B cell (primary cell): ENCODE measurements around the gene NET1. TPM values are rescaled to one million over a fixed set of nuclear protein-coding genes. Genes with fewer than 3 reads are reported as not detected.

ENCODE experiments used
- ATAC-seq: fragments of 200-7000 bp; cut with Tn5 transposase; one replicate; pipeline ENCODE4 v1.10.0; 2021; ENCODE audit warnings: low read depth, mild to moderate bottlenecking, moderate number of reproducible peaks, moderate library complexity
- CTCF ChIA-PET: fragments of 350-600 bp; sonication (Branson Sonifier 250); formaldehyde crosslinking; loops from one replicate; lab custom pipeline; 2021; ENCODE audit warnings: antibody characterized with exemption, inconsistent platforms; lab: Charles Lee
- POLR2A ChIA-PET: fragments of 350-600 bp; sonication (Branson Sonifier 250); formaldehyde crosslinking; loops from one replicate; lab custom pipeline; 2021; ENCODE audit warnings: antibody characterized with exemption; lab: Charles Lee
- DNase-seq: peaks from one replicate; pipeline ENCODE4 v3.0.0; 2013
- H2AFZ ChIP-seq: 2 replicates; pipeline ENCODE4 v1.6.1; 2012; ENCODE audit warnings: mild to moderate bottlenecking, low read depth, low read length; ENCODE audit not compliant: insufficient read depth, poor library complexity, severe bottlenecking
- H3K27ac ChIP-seq, 2 donors: 1 replicate in 1 of 2; 2 replicates in 1 of 2; pipeline ENCODE4 v1.5.1; 2012 to 2013; ENCODE audit warnings: low read length in 2 of 2, mild to moderate bottlenecking in 2 of 2, moderate library complexity in 1 of 2
- H3K27me3 ChIP-seq, 4 experiments: fragments of 200-600 bp in 1 of 4; sonication (generic) in 1 of 4; replicated peaks in 1 of 4; 1 replicate in 2 of 4; 2 replicates in 2 of 4; pipeline versions ENCODE4 v1.6.1 to v1.7.0; 2013 to 2016; ENCODE audit warnings: low read length in 3 of 4, mild to moderate bottlenecking in 2 of 4, mixed read lengths in 1 of 4, moderate library complexity in 1 of 4; ENCODE audit not compliant: insufficient read depth in 4 of 4, control insufficient read depth in 3 of 4; ENCODE audit errors: control extremely low read depth in 1 of 4
- H3K36me3 ChIP-seq, 2 experiments: replicated peaks in 1 of 2; 1 replicate in 1 of 2; 2 replicates in 1 of 2; pipeline versions ENCODE4 v1.6.1 to v1.7.1; 2013; ENCODE audit warnings: low read length in 1 of 2; ENCODE audit not compliant: insufficient read depth in 2 of 2, control insufficient read depth in 1 of 2; ENCODE audit errors: control extremely low read depth in 1 of 2, extremely low read depth in 1 of 2
- H3K4me1 ChIP-seq, 2 donors: fragments of 200-600 bp in 1 of 2; sonication (generic) in 1 of 2; 1 replicate in 1 of 2; 2 replicates in 1 of 2; pipeline versions ENCODE4 v1.5.1 to v1.6.1; 2013 to 2017; ENCODE audit warnings: low read length in 2 of 2; ENCODE audit not compliant: control insufficient read depth in 2 of 2, insufficient read depth in 2 of 2
- H3K4me2 ChIP-seq: replicated peaks from 2 replicates; pipeline ENCODE3; 2012; ENCODE audit warnings: mild to moderate bottlenecking, low read depth, low read length; ENCODE audit not compliant: poor library complexity, severe bottlenecking
- H3K4me3 ChIP-seq, 5 experiments: fragments of 200-600 bp in 1 of 5; sonication (generic) in 1 of 5; 1 replicate in 3 of 5; 2 replicates in 2 of 5; pipeline versions ENCODE4 v1.5.1 to v1.7.0; 2011 to 2016; ENCODE audit warnings: low read length in 4 of 5, mild to moderate bottlenecking in 4 of 5, low read depth in 2 of 5, control low read depth in 1 of 5, moderate library complexity in 1 of 5; ENCODE audit not compliant: insufficient read depth in 1 of 5; ENCODE audit errors: control extremely low read depth in 1 of 5, extremely low read depth in 1 of 5
- H3K79me2 ChIP-seq: fragments of 200-600 bp; sonication (generic); one replicate; pipeline ENCODE4 v1.6.0; 2016; ENCODE audit warnings: low read length; ENCODE audit not compliant: control insufficient read depth, insufficient read depth
- H3K9ac ChIP-seq: fragments of 200-600 bp; sonication (generic); 2 replicates; pipeline ENCODE4 v1.6.1; 2017; ENCODE audit warnings: mild to moderate bottlenecking, low read length, moderate library complexity
- H3K9me3 ChIP-seq, 3 donors: one replicate each; pipeline versions ENCODE4 v1.6.1 to v1.7.1; 2013; ENCODE audit warnings: low read length in 2 of 3; ENCODE audit not compliant: control insufficient read depth in 2 of 3, insufficient read depth in 1 of 3; ENCODE audit errors: control extremely low read depth in 1 of 3
- H4K20me1 ChIP-seq: 2 replicates; pipeline ENCODE4 v1.6.0; 2012; ENCODE audit warnings: mild to moderate bottlenecking, low read length; ENCODE audit not compliant: insufficient read depth, control insufficient read depth, poor library complexity, severe bottlenecking
- H3K27ac Mint-ChIP-seq: one replicate; pipeline ENCODE4 v1.8.0; 2021; ENCODE audit warnings: mixed read lengths
- H3K27me3 Mint-ChIP-seq: one replicate; pipeline ENCODE4 v1.8.0; 2021; ENCODE audit warnings: mixed read lengths
- H3K4me1 Mint-ChIP-seq: one replicate; pipeline ENCODE4 v1.8.0; 2021; ENCODE audit warnings: mixed read lengths
- H3K4me3 Mint-ChIP-seq: one replicate; pipeline ENCODE4 v1.8.0; 2021; ENCODE audit warnings: mixed read lengths
- H3K9me3 Mint-ChIP-seq: one replicate; pipeline ENCODE4 v1.8.0; 2022; ENCODE audit warnings: mixed read lengths; ENCODE audit not compliant: insufficient read depth
- EZH2 ChIP-seq: IDR thresholded peaks from 2 replicates; pipeline ENCODE4 v1.6.1; 2012; ENCODE audit warnings: borderline replicate concordance, low read depth, mild to moderate bottlenecking, moderate library complexity, low read length; ENCODE audit not compliant: insufficient read depth, poor library complexity, severe bottlenecking
- WGBS: methylation state at CpG from one replicate; pipeline ENCODE4 v1.1.5; 2013; ENCODE audit warnings: missing lambda C conversion rate; ENCODE audit not compliant: insufficient coverage; 5-methylcytosine and 5-hydroxymethylcytosine counted together
- intact Hi-C: fragments of 100-400 bp; cut with micrococcal nuclease; formaldehyde crosslinking; loops from one replicate; pipeline ENCODE4 v1.10.0; 2022
- polyA plus RNA-seq: library from polyadenylated mRNA; depleted of rRNA; stranded (reverse); fragments of >200 nt; gene quantifications from 2 replicates; pipeline ENCODE4 v1.2.3, GENCODE V29; 2012
- total RNA-seq, 2 donors: library from RNA; stranded (reverse); fragments of 120-200 nt in 1 of 2; gene quantifications; 1 replicate in 1 of 2; 2 replicates in 1 of 2; pipeline versions ENCODE4 v1.2.3 to v1.2.4, GENCODE V29; 2013 to 2022
- TF ChIP-seq, protein P1 (sequence below): fragments of 200-600 bp; IDR thresholded peaks from one replicate; pipeline ENCODE4 v1.8.0; 2022; ENCODE audit warnings: antibody characterized with exemption, mild to moderate bottlenecking

NET1 gene
- total and polyA plus RNA-seq, 2 donors (not counting 1 experiment from before 2014, with no cell fraction given) = 3.5 to 6.4 TPM

DNA sequence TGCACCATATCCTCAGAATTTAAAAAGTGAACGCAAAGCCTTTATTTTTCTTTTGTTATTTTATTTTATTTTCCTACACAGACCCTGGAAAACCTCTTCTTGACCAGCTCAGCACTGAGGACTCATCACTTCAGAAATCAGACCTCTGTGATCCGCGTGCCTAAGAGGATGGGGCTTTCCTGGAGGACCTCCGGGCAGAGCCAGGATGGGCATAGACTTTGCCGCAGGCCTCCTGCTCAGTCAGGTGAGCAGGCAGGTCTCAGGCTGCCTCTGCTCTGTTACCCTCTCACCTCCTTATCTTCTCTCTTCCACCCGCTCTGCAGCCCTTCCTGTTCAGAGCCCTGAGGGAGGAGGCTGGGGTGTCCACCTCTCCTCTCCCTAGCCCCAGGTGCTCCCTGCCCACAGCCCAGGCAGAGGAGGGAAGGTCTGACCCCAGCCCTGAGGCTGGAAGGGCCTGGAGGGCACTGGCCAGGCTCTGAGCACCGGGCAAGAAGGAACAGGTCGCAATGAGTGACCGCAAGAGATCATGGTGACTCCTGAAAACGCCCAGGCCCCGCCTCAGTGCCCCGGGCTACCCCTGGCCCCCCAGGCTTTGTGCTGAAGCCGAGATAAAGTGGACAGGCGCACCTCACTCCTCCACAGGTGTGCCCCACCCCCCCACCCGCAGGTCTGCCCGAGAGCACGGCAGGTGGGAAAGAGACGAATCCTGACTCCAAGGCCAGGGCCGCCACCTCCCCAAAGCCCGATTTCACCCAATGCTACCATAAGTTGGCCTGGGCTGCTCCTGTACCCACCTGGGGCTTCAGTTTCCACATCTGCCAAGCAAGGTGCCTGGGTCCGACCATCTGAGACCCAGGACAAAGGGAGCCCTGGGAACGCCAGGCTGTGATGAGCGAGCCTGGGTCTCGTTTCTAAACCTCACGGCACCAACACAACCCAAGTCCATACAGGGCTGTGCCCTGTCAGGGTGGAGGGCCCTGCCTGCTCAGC is 84.2 kb downstream of the NET1 start:
- H3K27ac Mint-ChIP-seq = no peak overlapping the region
- Histone ChIP-seq H3K36me3 (no peaks in the 10 kb centered on the region), H3K27ac (no peak overlapping the region), H3K9me3 (peaks cover 0 to 13% (median 2%) of the 10 kb centered on the region in 3 donors), H3K9ac (no peak overlapping the region), H3K4me2 (no peak overlapping the region), H3K27me3 (peaks cover 0 to 2% (median 0%) of the 10 kb centered on the region in 4 experiments), H3K4me3 (no peak overlapping the region), H3K79me2 (no peaks in the 10 kb centered on the region), H4K20me1 (no peaks in the 10 kb centered on the region), H3K4me1 (peaks cover 0 to under 1% of the 10 kb centered on the region in 2 donors), H2AFZ (no peak overlapping the region)
- H3K4me1 Mint-ChIP-seq = no peaks in the 10 kb centered on the region
- TF ChIP-seq EZH2 = no peak
- TF ChIP-seq, protein P1, sequence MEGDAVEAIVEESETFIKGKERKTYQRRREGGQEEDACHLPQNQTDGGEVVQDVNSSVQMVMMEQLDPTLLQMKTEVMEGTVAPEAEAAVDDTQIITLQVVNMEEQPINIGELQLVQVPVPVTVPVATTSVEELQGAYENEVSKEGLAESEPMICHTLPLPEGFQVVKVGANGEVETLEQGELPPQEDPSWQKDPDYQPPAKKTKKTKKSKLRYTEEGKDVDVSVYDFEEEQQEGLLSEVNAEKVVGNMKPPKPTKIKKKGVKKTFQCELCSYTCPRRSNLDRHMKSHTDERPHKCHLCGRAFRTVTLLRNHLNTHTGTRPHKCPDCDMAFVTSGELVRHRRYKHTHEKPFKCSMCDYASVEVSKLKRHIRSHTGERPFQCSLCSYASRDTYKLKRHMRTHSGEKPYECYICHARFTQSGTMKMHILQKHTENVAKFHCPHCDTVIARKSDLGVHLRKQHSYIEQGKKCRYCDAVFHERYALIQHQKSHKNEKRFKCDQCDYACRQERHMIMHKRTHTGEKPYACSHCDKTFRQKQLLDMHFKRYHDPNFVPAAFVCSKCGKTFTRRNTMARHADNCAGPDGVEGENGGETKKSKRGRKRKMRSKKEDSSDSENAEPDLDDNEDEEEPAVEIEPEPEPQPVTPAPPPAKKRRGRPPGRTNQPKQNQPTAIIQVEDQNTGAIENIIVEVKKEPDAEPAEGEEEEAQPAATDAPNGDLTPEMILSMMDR = no peak
- ChIA-PET CTCF (interaction anchor here (0.7 kb wide), 1 partner anchor 18 kb away, joined by 3 read pairs; no protein-coding TSS in a partner anchor), POLR2A (no interaction called here)
- peaks cover 3% of the 10 kb centered on the region for H3K9me3 Mint-ChIP-seq
- no peak for ATAC-seq
- intact Hi-C loops = no loop called here
- H3K4me3 Mint-ChIP-seq = no peak overlapping the region
- DNase-seq = no peak
- 98% methylated on average over 22 of the region's 25 CpGs for WGBS
- peaks cover 2% of the 10 kb centered on the region for H3K27me3 Mint-ChIP-seq

DNA sequence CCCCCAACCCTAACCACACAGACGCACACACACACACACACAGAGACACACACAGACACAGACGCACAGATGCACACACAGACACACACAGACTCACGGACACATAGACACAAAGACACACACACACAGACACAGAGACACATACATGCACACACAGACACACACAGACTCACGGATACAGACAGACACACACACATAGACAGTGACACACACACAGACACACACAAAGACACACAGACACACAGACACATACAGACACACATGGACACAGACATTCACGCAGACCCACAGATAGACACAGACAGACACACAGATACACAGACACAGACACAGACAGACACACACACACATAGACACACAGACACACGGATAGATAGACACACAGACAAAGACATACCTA is 84.9 kb downstream of the NET1 start:
- no peak overlapping the region for H3K27ac Mint-ChIP-seq
- H3K9me3 Mint-ChIP-seq = peaks cover 3% of the 10 kb centered on the region
- no peak overlapping the region for H3K4me3 Mint-ChIP-seq
- H3K4me1 Mint-ChIP-seq = no peaks in the 10 kb centered on the region
- DNase-seq = no peak
- POLR2A ChIA-PET = no interaction called here
- peaks cover 0 to 9% (median 2%) of the 10 kb centered on the region in 3 donors for H3K9me3 ChIP-seq
- no peaks in the 10 kb centered on the region for H3K79me2 ChIP-seq
- no peaks in the 10 kb centered on the region for H3K4me1 ChIP-seq
- CTCF ChIA-PET = no interaction called here
- no peak overlapping the region for H3K9ac ChIP-seq
- intact Hi-C loops = no loop called here
- TF ChIP-seq, protein P1 = no peak
- TF ChIP-seq EZH2 = no peak
- no peaks in the 10 kb centered on the region for H3K36me3 ChIP-seq
- H3K27ac ChIP-seq = no peak overlapping the region
- H3K27me3 Mint-ChIP-seq = peaks cover 5% of the 10 kb centered on the region
- H2AFZ ChIP-seq = no peak overlapping the region
- WGBS = 94% methylated on average over 6 of the region's 6 CpGs
- H3K4me2 ChIP-seq = no peak overlapping the region
- no peak overlapping the region for H3K4me3 ChIP-seq
- no peak for ATAC-seq
- H3K27me3 ChIP-seq = peaks cover 0 to 2% (median 0%) of the 10 kb centered on the region in 4 experiments
- no peaks in the 10 kb centered on the region for H4K20me1 ChIP-seq
